NB4 (cell line): ENCODE data around the gene NSMF.
"Not testable (repeated sequence)": the region's sequence is repeated elsewhere in the genome, so short reads cannot be mapped to it uniquely, and the experiment has no call there.

ENCODE experiments used
- CTCF ChIP-seq: IDR thresholded peaks from one replicate; pipeline ENCODE4 v1.5.1; 2012; ENCODE audit warnings: low read depth, low read length
- MYC ChIP-seq: IDR thresholded peaks from 2 replicates; pipeline ENCODE4 v1.6.1; 2011; ENCODE audit warnings: low read depth, low read length
- POLR2A ChIP-seq: IDR thresholded peaks from 2 replicates; pipeline ENCODE4 v1.6.1; 2011; ENCODE audit warnings: mild to moderate bottlenecking; ENCODE audit not compliant: insufficient read length; ENCODE audit errors: extremely low read depth

- TF ChIP-seq CTCF, POLR2A, MYC: not testable (repeated sequence)
Measured at GRCh38 chr9:137410236-137410890, 48.8 kb downstream of the NSMF start.
